ENCODE data around the gene SEMA4G. TPM values are rescaled to one million over a fixed set of nuclear protein-coding genes. Genes with fewer than 3 reads are reported as not detected.

Gene SEMA4G
- total and polyA plus RNA-seq, 8 donors = 2.7 to 44.2 (median 33.9) TPM

GRCh38 chr10:100980311-100980710 lies 11.0 kb downstream of the SEMA4G start:
- H3K27me3 ChIP-seq = no peaks in the 10 kb centered on the region
- no peak for TF ChIP-seq CTCF (IDR thresholded peaks at IDR 0.05)
- no peak overlapping the region for H3K4me3 ChIP-seq
- no peaks in the 10 kb centered on the region for H3K9me3 ChIP-seq
- H3K4me1 ChIP-seq = no peaks in the 10 kb centered on the region
- H3K27ac ChIP-seq = no peak overlapping the region
- no peak for DNase-seq
- no peak for ATAC-seq
- peaks cover 0 to 53% of the 10 kb centered on the region in 2 donors for H3K36me3 ChIP-seq
- intact Hi-C loops (cut with DNase I) = no loop called here

GRCh38 chr10:100980711-100981110 lies 11.4 kb downstream of the SEMA4G start:
- Histone ChIP-seq H3K4me1 (no peaks in the 10 kb centered on the region), H3K27me3 (no peaks in the 10 kb centered on the region), H3K36me3 (peaks cover 0 to 53% of the 10 kb centered on the region in 2 donors), H3K27ac (no peak overlapping the region), H3K4me3 (no peak overlapping the region), H3K9me3 (no peaks in the 10 kb centered on the region)
- no peak for TF ChIP-seq CTCF (IDR thresholded peaks at IDR 0.05)
- ATAC-seq (no peak), DNase-seq (no peak)
- intact Hi-C loops (cut with DNase I) = no loop called here

- DNase-seq (no peak), ATAC-seq (no peak)
- TF ChIP-seq CTCF (IDR thresholded peaks at IDR 0.05) = no peak
- H3K36me3 ChIP-seq = peaks cover 0 to 53% of the 10 kb centered on the region in 2 donors
- intact Hi-C loops (cut with DNase I) = no loop called here
- no peaks in the 10 kb centered on the region for H3K9me3 ChIP-seq
- no peaks in the 10 kb centered on the region for H3K27me3 ChIP-seq
- peaks cover 2 to 5% of the 10 kb centered on the region in 2 donors for H3K4me1 ChIP-seq
- H3K27ac ChIP-seq = no peak overlapping the region
- H3K4me3 ChIP-seq = no peak overlapping the region
Observed at GRCh38 chr10:100981178-100981772, 12.0 kb downstream of the SEMA4G start.

GRCh38 chr10:100982916-100983830 lies 13.9 kb downstream of the SEMA4G start:
- DNase-seq (no peak), ATAC-seq (no peak)
- Histone ChIP-seq H3K36me3 (peaks cover 0 to 53% of the 10 kb centered on the region in 2 donors), H3K9me3 (no peaks in the 10 kb centered on the region), H3K4me1 (peaks cover 14 to 16% of the 10 kb centered on the region in 2 donors), H3K27me3 (no peaks in the 10 kb centered on the region), H3K27ac (no peak overlapping the region), H3K4me3 (no peak overlapping the region)
- intact Hi-C loops (cut with DNase I) = no loop called here
- no peak for TF ChIP-seq CTCF (IDR thresholded peaks at IDR 0.05)
